C4-2B (cell line): ENCODE results near the gene CTSL.

ENCODE experiments used
- ZFX ChIP-seq: fragments of 450-650 bp; IDR thresholded peaks from 2 replicates; pipeline ENCODE4 v1.6.1; 2017
- TF ChIP-seq, protein P1 (sequence below): fragments of 450-650 bp; conservative IDR thresholded peaks from 2 replicates; pipeline ENCODE4 v1.5.1; 2017; ENCODE audit warnings: mild to moderate bottlenecking

GRCh38 chr9:87707805-87708506 is 18.0 kb upstream of the CTSL start:
- TF ChIP-seq, protein P1, sequence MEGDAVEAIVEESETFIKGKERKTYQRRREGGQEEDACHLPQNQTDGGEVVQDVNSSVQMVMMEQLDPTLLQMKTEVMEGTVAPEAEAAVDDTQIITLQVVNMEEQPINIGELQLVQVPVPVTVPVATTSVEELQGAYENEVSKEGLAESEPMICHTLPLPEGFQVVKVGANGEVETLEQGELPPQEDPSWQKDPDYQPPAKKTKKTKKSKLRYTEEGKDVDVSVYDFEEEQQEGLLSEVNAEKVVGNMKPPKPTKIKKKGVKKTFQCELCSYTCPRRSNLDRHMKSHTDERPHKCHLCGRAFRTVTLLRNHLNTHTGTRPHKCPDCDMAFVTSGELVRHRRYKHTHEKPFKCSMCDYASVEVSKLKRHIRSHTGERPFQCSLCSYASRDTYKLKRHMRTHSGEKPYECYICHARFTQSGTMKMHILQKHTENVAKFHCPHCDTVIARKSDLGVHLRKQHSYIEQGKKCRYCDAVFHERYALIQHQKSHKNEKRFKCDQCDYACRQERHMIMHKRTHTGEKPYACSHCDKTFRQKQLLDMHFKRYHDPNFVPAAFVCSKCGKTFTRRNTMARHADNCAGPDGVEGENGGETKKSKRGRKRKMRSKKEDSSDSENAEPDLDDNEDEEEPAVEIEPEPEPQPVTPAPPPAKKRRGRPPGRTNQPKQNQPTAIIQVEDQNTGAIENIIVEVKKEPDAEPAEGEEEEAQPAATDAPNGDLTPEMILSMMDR = no peak
- TF ChIP-seq ZFX = no peak
